Measurements from ENCODE around the gene COPS6. TPM values are rescaled to one million over a fixed set of nuclear protein-coding genes. Genes with fewer than 3 reads are reported as not detected.

The COPS6 gene
- total RNA-seq, 4 donors from 2014 or later = 30.1 to 57.8 (median 48.0) TPM

DNA sequence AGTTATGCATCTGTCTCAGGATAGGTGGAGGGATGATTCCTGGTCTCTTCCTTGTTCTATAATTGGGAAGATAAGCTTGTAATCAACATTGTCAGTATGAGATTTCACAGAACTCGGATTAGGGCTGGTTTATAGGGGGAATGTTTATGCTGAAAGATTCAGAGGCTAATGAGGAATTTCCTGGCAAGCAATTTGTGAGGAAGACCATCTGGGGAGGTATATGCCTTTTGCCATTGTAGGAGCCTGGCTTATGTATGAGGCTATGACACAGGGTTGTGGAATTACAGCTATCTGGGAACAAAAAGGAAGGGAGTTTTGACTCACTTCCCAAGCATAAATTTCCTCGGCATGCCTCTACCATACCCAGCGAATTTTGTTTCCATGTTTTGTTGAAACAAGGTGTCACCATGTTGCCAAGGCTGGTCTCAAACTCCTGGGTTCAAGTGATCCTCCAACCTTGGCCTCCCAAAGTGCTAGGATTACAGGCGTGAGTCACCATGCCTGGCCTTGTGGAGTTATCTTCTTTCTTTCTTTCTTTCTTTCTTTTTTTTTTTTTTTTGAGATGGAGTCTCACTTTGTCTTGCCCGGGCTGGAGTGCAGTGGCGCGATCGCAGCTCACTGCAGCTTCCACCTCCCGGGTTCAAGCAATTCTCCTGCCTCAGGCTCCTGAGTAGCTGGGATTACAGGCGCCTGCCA is 1.6 kb upstream of the COPS6 start:
- peaks cover 0 to 23% (median 5%) of the 10 kb centered on the region in 4 donors for H3K4me1 ChIP-seq
- H3K36me3 ChIP-seq = peaks cover 0 to 20% (median 0%) of the 10 kb centered on the region in 3 donors
- TF ChIP-seq, protein P1, sequence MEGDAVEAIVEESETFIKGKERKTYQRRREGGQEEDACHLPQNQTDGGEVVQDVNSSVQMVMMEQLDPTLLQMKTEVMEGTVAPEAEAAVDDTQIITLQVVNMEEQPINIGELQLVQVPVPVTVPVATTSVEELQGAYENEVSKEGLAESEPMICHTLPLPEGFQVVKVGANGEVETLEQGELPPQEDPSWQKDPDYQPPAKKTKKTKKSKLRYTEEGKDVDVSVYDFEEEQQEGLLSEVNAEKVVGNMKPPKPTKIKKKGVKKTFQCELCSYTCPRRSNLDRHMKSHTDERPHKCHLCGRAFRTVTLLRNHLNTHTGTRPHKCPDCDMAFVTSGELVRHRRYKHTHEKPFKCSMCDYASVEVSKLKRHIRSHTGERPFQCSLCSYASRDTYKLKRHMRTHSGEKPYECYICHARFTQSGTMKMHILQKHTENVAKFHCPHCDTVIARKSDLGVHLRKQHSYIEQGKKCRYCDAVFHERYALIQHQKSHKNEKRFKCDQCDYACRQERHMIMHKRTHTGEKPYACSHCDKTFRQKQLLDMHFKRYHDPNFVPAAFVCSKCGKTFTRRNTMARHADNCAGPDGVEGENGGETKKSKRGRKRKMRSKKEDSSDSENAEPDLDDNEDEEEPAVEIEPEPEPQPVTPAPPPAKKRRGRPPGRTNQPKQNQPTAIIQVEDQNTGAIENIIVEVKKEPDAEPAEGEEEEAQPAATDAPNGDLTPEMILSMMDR (IDR thresholded peaks at IDR 0.05) = no peak
- no peak for TF ChIP-seq POLR2A (IDR thresholded peaks at IDR 0.05)
- no peak overlapping the region for H3K4me3 ChIP-seq
- no peaks in the 10 kb centered on the region for H3K9me3 ChIP-seq
- H3K27me3 ChIP-seq = no peaks in the 10 kb centered on the region
- H3K27ac ChIP-seq = peak overlapping the region in 2 of 4 donors; percentile 12 to 87
- no peak for DNase-seq

DNA sequence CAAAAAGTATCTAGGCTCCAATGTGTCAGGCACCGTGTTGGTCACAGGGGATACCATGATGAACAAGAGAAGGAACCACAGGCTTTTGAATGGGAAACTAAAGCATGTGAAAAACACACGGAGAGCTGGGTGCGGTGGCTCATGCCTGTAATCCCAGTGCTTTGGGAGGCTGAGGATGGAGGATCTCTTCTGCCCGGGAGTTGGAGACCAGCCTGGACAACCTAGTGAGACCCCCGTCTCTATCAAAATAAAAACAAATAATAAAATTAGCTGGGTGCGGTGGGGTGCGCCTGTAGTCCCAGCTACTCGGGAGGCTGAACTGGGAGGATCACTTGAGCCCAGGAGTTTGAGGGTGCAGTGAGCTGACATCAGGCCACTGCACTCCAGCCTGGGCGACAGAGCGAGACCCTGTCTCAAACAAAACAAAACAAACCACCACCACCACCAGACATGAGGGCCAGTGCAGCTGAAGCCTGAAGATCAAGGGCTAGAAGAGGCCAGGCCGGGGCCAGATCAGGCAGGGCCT is 611 bp upstream of the COPS6 start:
- no peaks in the 10 kb centered on the region for H3K9me3 ChIP-seq
- peaks cover 0 to 29% (median 0%) of the 10 kb centered on the region in 3 donors for H3K36me3 ChIP-seq
- H3K4me3 ChIP-seq = peak overlapping the region; percentile 72 to 86 (median 82)
- H3K27me3 ChIP-seq = no peaks in the 10 kb centered on the region
- DNase-seq = no peak
- H3K4me1 ChIP-seq = peaks cover 0 to 19% (median 0%) of the 10 kb centered on the region in 4 donors
- peak overlapping the region; percentile 79 to 94 (median 87) for H3K27ac ChIP-seq
- TF ChIP-seq POLR2A (IDR thresholded peaks at IDR 0.05) = no peak
- TF ChIP-seq, protein P1 (IDR thresholded peaks at IDR 0.05) = no peak

DNA sequence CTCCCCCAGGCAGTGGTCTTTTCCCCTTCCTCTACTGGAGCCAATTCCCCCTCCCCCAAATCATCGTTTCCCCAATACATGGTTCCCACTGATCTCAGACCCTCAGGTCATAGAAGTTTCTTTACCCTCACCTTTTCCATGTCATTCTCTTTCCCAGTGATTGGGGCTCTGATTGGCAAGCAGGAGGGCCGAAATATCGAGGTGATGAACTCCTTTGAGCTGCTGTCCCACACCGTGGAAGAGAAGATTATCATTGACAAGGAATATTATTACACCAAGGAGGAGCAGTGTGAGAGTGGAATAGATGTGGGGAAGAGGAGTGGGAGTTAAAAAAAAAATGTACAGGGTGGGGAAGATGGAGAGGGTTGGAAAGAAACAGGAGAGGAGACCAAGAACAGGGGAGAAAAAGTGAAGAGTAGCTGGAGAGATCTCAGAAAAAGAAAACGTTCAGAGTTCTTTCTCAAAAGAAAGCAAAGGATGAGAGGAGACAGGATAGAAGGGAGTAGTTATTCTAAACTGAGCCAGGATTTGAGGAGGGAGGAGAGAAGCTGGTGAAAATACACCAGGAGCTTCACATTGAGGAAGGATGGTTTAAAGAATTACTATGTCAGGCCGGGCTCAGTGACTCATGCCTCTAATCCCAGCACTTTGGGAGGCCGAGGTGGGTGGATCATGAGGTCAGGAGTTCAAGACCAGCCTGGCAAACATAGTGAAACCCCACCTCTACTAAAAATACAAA is 858 bp downstream of the COPS6 start:
- TF ChIP-seq, protein P1 (IDR thresholded peaks at IDR 0.05) = no peak
- no peak for TF ChIP-seq POLR2A (IDR thresholded peaks at IDR 0.05)
- Histone ChIP-seq H3K27me3 (no peaks in the 10 kb centered on the region), H3K9me3 (no peaks in the 10 kb centered on the region), H3K27ac (peak overlapping the region; percentile 79 to 94 (median 87)), H3K36me3 (peaks cover 0 to 44% (median 0%) of the 10 kb centered on the region in 3 donors), H3K4me3 (peak overlapping the region; percentile 72 to 86 (median 82)), H3K4me1 (peaks cover 0 to 19% (median 0%) of the 10 kb centered on the region in 4 donors)
- DNase-seq = no peak

DNA sequence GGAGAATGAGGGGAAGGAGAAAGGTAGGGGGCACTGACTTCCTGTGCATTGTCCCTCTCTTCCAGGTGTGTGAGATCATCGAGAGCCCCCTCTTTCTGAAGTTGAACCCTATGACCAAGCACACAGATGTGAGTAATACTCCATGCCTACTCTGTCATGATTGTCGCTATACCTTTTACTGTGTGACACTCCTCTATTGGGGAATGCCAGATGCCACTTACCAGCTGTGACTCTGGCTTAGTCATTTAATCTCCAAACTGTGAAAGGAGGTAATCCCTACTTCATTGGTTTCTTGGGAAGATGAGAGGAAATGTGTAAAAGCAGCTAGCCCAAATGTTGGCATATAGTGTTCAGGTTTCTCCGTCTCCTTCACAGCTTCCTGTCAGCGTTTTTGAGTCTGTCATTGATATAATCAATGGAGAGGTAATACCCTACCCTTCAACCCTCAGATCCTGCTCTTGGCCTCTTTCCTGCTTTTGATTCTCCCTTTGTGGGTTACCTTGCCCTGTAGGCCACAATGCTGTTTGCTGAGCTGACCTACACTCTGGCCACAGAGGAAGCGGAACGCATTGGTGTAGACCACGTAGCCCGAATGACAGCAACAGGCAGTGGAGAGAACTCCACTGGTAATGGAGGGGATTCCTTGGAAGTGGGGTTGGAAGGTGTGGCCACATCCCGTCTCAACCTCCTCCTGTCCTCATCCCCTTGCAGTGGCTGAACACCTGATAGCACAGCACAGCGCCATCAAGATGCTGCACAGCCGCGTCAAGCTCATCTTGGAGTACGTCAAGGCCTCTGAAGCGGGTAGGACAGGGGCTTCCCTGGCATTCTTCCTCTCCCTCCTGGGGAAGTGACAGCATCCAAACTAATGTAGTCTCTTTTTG is 2.0 kb downstream of the COPS6 start:
- Histone ChIP-seq H3K36me3 (peaks cover 0 to 55% (median 0%) of the 10 kb centered on the region in 3 donors), H3K4me3 (no peak overlapping the region), H3K4me1 (peaks cover 0 to 19% (median 0%) of the 10 kb centered on the region in 4 donors), H3K9me3 (no peaks in the 10 kb centered on the region), H3K27me3 (no peaks in the 10 kb centered on the region), H3K27ac (no peak overlapping the region)
- DNase-seq = no peak
- TF ChIP-seq POLR2A (IDR thresholded peaks at IDR 0.05) = no peak
- TF ChIP-seq, protein P1 (IDR thresholded peaks at IDR 0.05) = no peak
